ENCODE measurements around the gene TMOD2.

- TF ChIP-seq CTCF (IDR thresholded peaks at IDR 0.05): no peak
- no peak for TF ChIP-seq ESRRA (CRISPR knock-in tag; IDR thresholded peaks at IDR 0.05; ENCODE audit: borderline replicate concordance)
- TF ChIP-seq ZNF138 (CRISPR knock-in tag; conservative IDR thresholded peaks at IDR 0.05): no peak
- no peak for TF ChIP-seq MXD4 (CRISPR knock-in tag; IDR thresholded peaks at IDR 0.05; ENCODE audit: borderline replicate concordance)
- no peak for TF ChIP-seq MAX (CRISPR knock-in tag; IDR thresholded peaks at IDR 0.05)
- no peak for TF ChIP-seq USF2 (CRISPR knock-in tag; IDR thresholded peaks at IDR 0.05)
- TF ChIP-seq, protein P1, sequence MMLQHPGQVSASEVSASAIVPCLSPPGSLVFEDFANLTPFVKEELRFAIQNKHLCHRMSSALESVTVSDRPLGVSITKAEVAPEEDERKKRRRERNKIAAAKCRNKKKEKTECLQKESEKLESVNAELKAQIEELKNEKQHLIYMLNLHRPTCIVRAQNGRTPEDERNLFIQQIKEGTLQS (CRISPR knock-in tag; conservative IDR thresholded peaks at IDR 0.05): no peak
- no peak for TF ChIP-seq TP53 (CRISPR knock-in tag; IDR thresholded peaks at IDR 0.05)
- TF ChIP-seq, protein P2, sequence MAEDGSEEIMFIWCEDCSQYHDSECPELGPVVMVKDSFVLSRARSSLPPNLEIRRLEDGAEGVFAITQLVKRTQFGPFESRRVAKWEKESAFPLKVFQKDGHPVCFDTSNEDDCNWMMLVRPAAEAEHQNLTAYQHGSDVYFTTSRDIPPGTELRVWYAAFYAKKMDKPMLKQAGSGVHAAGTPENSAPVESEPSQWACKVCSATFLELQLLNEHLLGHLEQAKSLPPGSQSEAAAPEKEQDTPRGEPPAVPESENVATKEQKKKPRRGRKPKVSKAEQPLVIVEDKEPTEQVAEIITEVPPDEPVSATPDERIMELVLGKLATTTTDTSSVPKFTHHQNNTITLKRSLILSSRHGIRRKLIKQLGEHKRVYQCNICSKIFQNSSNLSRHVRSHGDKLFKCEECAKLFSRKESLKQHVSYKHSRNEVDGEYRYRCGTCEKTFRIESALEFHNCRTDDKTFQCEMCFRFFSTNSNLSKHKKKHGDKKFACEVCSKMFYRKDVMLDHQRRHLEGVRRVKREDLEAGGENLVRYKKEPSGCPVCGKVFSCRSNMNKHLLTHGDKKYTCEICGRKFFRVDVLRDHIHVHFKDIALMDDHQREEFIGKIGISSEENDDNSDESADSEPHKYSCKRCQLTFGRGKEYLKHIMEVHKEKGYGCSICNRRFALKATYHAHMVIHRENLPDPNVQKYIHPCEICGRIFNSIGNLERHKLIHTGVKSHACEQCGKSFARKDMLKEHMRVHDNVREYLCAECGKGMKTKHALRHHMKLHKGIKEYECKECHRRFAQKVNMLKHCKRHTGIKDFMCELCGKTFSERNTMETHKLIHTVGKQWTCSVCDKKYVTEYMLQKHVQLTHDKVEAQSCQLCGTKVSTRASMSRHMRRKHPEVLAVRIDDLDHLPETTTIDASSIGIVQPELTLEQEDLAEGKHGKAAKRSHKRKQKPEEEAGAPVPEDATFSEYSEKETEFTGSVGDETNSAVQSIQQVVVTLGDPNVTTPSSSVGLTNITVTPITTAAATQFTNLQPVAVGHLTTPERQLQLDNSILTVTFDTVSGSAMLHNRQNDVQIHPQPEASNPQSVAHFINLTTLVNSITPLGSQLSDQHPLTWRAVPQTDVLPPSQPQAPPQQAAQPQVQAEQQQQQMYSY (CRISPR knock-in tag; IDR thresholded peaks at IDR 0.05): no peak
Measured at GRCh38 chr15:51754267-51754666, 2.9 kb downstream of the TMOD2 start.
